Transverse colon (tissue), 4 donors: ENCODE results near the gene LDB2.

Source experiments
- CTCF ChIP-seq, 5 experiments: fragments of 200-600 bp in 3 of 5; fragments of 450-650 bp in 2 of 5; sonication (generic) in 3 of 5; IDR thresholded peaks; 1 replicate in 2 of 5; 2 replicates in 3 of 5; pipeline ENCODE4 v1.5.1; 2016 to 2017; ENCODE audit warnings: antibody characterized with exemption in 5 of 5, inconsistent platforms in 3 of 5, mild to moderate bottlenecking in 2 of 5, moderate library complexity in 1 of 5
- EP300 ChIP-seq: sonication (generic); formaldehyde crosslinking; IDR thresholded peaks from one replicate; pipeline ENCODE4 v1.6.1; 2017; ENCODE audit warnings: antibody characterized with exemption, low read depth
- POLR2A ChIP-seq: fragments of 450-650 bp; IDR thresholded peaks from one replicate; pipeline ENCODE4 v1.6.1; 2016; ENCODE audit warnings: antibody characterized with exemption, mild to moderate bottlenecking, moderate library complexity
- POLR2AphosphoS5 ChIP-seq, 3 donors: sonication (generic); formaldehyde crosslinking; IDR thresholded peaks; one replicate each; pipeline ENCODE4 v1.6.1; 2016; ENCODE audit warnings: antibody characterized with exemption in 3 of 3

- TF ChIP-seq CTCF (IDR thresholded peaks at IDR 0.05) (no peak), POLR2A (no peak), POLR2AphosphoS5 (IDR thresholded peaks at IDR 0.05) (no peak), EP300 (no peak)
These were observed 252.0 kb downstream of the LDB2 start for GRCh38 chr4:16646459-16646858.
